SIG-M5 treated with dmso at 0.1 percent for 504 hours (cell line): ENCODE results near the gene FFAR2.

Experiments used
- DNase-seq: peaks from one replicate; lab custom pipeline; 2025; ENCODE audit not compliant: unreplicated experiment; lab: John Stamatoyannopoulos, UW

The FFAR2 gene

GRCh38 chr19:35484252-35485036 lies 36.4 kb downstream of the FFAR2 start:
- no peak for DNase-seq

GRCh38 chr19:35486268-35486708 lies 38.2 kb downstream of the FFAR2 start:
- DNase-seq, result no peak

GRCh38 chr19:35487656-35488182 lies 39.7 kb downstream of the FFAR2 start:
- DNase-seq, result no peak

GRCh38 chr19:35488677-35489076 lies 40.6 kb downstream of the FFAR2 start:
- no peak for DNase-seq

GRCh38 chr19:35490364-35490763 lies 42.3 kb downstream of the FFAR2 start, which contains the start of gene KRTDAP:
Gene KRTDAP, minus strand, starts transcription at chr19:35490464. Its CDS starts 22 bp downstream, at chr19:35490442.
- DNase-seq, result no peak

- no peak for DNase-seq
Observed at GRCh38 chr19:35491836-35492360, 43.8 kb downstream of the FFAR2 start.

GRCh38 chr19:35493971-35494370 lies 45.9 kb downstream of the FFAR2 start:
- no peak for DNase-seq

GRCh38 chr19:35495107-35496064 lies 47.3 kb downstream of the FFAR2 start:
- peak; percentile 43 for DNase-seq

- DNase-seq, result no peak
Observed at GRCh38 chr19:35497406-35497805, 49.3 kb downstream of the FFAR2 start.

GRCh38 chr19:35498220-35498619 lies 50.2 kb downstream of the FFAR2 start:
- DNase-seq, result no peak

- no peak for DNase-seq
Observed at GRCh38 chr19:35498984-35499527, 51.0 kb downstream of the FFAR2 start.

GRCh38 chr19:35500611-35501010 lies 52.6 kb downstream of the FFAR2 start:
- DNase-seq, result no peak
